NB4 (cell line): Measurements from ENCODE around the gene CLK3.

ENCODE experiments used
- DNase-seq: peaks from one replicate; pipeline ENCODE4 v3.0.0; 2010; ENCODE audit warnings: low read depth
- H3K4me3 ChIP-seq: one replicate; pipeline ENCODE4 v1.5.1; 2011; ENCODE audit warnings: mild to moderate bottlenecking, low read depth, low read length, moderate library complexity
- MYC ChIP-seq: IDR thresholded peaks from 2 replicates; pipeline ENCODE4 v1.6.1; 2011; ENCODE audit warnings: low read depth, low read length
- POLR2A ChIP-seq: IDR thresholded peaks from 2 replicates; pipeline ENCODE4 v1.6.1; 2011; ENCODE audit warnings: mild to moderate bottlenecking; ENCODE audit not compliant: insufficient read length; ENCODE audit errors: extremely low read depth
- TF ChIP-seq, protein P1 (sequence below): IDR thresholded peaks from one replicate; pipeline ENCODE4 v1.5.1; 2012; ENCODE audit warnings: low read depth, low read length
- TF ChIP-seq, protein P2 (sequence below): IDR thresholded peaks from 2 replicates; pipeline ENCODE4 v1.6.1; 2011; ENCODE audit warnings: low read depth, low read length

Gene CLK3

DNA sequence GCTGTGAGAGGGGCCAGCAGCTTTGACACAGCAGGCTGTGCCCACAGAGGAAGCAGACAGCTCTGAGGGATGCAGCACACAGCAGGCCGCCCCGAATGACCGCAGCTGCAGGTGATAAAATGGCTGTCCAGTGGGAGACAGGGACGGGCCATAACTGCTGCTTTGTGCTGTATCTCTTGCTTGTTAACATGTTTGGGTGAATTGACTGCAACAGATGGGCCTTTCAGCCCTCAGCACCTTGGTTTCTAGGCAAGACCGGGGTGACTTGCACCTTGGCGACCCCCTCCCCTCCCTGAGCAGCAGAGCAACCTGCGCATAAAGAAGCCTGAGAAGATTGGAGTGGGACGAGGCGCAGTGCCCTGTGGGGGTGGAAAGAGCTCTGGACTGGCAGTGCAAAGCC is 36.6 kb upstream of the CLK3 start:
- DNase-seq, result no peak
- no peak overlapping the region for H3K4me3 ChIP-seq
- TF ChIP-seq MYC, result no peak
- TF ChIP-seq POLR2A, result no peak
- TF ChIP-seq, protein P1, sequence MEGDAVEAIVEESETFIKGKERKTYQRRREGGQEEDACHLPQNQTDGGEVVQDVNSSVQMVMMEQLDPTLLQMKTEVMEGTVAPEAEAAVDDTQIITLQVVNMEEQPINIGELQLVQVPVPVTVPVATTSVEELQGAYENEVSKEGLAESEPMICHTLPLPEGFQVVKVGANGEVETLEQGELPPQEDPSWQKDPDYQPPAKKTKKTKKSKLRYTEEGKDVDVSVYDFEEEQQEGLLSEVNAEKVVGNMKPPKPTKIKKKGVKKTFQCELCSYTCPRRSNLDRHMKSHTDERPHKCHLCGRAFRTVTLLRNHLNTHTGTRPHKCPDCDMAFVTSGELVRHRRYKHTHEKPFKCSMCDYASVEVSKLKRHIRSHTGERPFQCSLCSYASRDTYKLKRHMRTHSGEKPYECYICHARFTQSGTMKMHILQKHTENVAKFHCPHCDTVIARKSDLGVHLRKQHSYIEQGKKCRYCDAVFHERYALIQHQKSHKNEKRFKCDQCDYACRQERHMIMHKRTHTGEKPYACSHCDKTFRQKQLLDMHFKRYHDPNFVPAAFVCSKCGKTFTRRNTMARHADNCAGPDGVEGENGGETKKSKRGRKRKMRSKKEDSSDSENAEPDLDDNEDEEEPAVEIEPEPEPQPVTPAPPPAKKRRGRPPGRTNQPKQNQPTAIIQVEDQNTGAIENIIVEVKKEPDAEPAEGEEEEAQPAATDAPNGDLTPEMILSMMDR, result no peak
- TF ChIP-seq, protein P2, sequence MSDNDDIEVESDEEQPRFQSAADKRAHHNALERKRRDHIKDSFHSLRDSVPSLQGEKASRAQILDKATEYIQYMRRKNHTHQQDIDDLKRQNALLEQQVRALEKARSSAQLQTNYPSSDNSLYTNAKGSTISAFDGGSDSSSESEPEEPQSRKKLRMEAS, result no peak

DNA sequence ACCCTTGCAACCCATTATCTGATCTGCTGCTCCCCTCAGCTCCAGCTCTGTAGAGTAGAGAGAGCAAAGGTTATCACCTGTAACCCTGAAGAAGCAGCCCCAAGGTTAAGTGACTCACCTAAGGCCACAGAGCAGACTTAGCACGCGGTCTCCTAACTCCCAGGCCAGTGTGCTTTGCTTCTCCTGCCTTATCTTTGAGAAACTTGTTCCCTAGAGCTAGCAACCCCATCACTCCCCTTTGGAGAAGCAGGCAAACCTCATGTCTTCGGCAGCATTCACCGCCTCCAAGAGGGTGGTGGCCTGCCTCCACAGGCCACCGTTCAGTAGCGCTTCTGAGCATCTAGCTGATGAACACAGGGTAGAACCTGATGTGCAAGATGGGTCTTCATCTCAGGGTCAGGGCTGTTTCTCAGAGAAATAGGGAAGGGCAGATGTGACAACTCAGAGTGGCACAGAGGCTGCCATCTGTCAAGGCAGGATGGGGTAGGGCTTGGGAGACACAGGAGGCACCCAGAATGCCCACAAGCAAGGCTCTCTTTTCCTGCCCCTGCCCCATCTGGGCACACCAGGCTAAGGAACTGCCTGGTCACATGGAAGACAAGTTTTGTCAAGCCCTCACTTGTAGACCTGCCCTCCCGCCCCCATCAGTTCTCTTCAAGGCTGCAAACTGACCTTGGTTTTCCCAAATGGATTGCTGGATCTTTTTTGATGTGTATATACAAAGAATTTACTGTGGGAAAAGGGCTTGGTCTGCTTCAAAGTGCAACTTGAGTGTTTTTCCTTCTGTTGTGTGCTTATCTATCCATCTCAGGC is 34.9 kb upstream of the CLK3 start:
- TF ChIP-seq POLR2A, result no peak
- TF ChIP-seq, protein P1, result no peak
- no peak for TF ChIP-seq MYC
- TF ChIP-seq, protein P2, result no peak
- DNase-seq, result no peak

DNA sequence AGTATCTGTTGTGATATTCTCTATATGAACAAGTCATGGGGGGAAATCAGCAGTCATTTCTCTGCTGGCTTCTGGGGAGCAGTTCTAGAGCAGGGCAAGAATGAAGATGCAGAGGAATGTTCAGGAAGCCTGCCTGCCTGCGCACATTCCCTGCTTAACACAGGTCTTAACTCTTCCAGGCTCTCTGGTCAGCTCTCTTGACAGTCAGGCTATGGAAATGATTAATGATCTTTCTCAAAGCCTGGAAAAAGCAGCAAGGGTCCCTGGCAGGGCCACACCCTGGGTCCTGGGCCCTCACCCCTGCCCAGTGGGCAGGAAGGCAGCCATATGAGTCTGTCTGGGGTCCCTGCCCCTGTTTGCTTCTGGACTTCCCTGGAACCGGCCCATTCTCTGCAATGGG is 31.4 kb upstream of the CLK3 start:
- H3K4me3 ChIP-seq, result no peak overlapping the region
- no peak for TF ChIP-seq POLR2A
- no peak for TF ChIP-seq MYC
- no peak for DNase-seq

More for the DNA sequence above, 34.9 kb upstream of the CLK3 start:
- no peak overlapping the region for H3K4me3 ChIP-seq

DNA sequence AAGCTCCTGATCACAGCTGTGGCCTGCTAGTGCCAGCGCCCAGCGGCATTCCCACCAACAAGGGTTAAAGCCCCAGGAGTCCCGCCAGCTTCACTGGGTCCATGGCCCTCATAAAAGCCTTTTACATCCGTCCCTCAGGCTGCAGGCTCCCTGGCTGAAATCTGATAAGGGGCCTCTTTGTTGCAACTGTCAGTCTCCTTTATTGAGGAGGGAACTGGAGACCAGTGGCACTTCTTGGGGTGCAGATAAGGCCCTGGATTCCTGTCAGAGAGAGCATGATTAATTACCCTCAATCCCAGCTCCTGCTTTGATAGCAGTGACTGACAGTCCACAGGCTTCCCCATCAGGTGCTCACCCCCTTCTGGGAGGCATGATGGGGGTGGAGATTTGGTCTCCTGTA is 30.9 kb upstream of the CLK3 start:
- DNase-seq, result no peak
- no peak overlapping the region for H3K4me3 ChIP-seq
- TF ChIP-seq, protein P2, result no peak
- TF ChIP-seq, protein P1, result no peak
- TF ChIP-seq MYC (no peak), POLR2A (no peak)

DNA sequence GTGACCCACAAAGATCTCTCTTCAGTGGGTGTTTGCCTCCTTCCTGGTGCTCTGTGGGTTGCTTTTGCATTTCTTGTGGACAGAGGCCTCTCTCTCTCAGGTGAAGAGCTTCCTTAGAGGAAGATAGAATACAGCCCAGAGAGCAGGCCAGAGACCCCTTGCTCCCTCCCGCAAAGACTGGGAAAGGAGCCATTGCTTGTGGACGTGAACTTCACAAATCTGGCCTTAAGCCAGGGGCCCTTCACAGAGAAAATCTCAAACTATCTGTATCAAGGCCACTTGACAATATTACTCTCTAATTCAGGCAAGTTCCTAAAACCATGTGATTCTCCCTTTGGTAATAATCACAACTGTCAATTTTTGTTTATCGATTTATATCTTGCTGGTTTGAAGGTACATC is 30.4 kb upstream of the CLK3 start:
- TF ChIP-seq, protein P1, result no peak
- TF ChIP-seq POLR2A (no peak), MYC (no peak)
- TF ChIP-seq, protein P2, result no peak
- no peak for DNase-seq

DNA sequence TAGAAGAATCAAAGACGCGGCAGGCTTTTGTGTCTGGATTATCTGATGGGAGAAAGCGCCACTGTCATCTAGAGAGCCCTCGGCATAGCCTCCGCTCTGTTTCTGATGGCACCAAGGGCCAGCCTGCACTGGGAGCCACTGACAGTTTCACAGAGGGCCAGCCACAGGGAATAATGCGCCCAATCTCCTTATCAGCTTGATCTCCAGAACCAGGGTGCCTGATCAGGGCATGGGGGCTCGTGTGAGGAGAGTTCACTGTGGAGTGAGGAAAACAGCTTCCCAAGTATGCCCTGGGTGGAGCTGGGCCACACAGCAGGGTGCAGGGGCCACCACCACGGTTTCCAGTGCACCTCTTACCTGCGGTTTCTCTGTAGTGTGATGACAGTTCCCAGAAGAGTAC is 29.8 kb upstream of the CLK3 start:
- TF ChIP-seq, protein P1, result no peak
- TF ChIP-seq, protein P2, result no peak
- TF ChIP-seq POLR2A (no peak), MYC (no peak)
- DNase-seq, result no peak
- no peak overlapping the region for H3K4me3 ChIP-seq

More for the DNA sequence above, 30.4 kb upstream of the CLK3 start:
- H3K4me3 ChIP-seq, result no peak overlapping the region
